IPS-15b (cell line): ENCODE results near the gene KIAA1549.
"Not testable (repeated sequence)": the region's sequence is repeated elsewhere in the genome, so short reads cannot be mapped to it uniquely, and the experiment has no call there.

Experiments used
- H3K27me3 ChIP-seq: one replicate; pipeline ENCODE4 v1.6.1; 2013; ENCODE audit warnings: low read length; ENCODE audit not compliant: control insufficient read depth, insufficient read depth
- H3K36me3 ChIP-seq: one replicate; pipeline ENCODE4 v1.6.1; 2013; ENCODE audit warnings: low read length; ENCODE audit not compliant: control insufficient read depth, insufficient read depth
- H3K4me1 ChIP-seq: one replicate; pipeline ENCODE4 v1.6.1; 2013; ENCODE audit warnings: mild to moderate bottlenecking, low read length; ENCODE audit not compliant: control insufficient read depth, insufficient read depth
- H3K4me3 ChIP-seq: one replicate; pipeline ENCODE4 v1.5.1; 2013; ENCODE audit warnings: low read depth, low read length
- H3K9ac ChIP-seq: one replicate; pipeline ENCODE4 v1.6.1; 2013; ENCODE audit warnings: low read depth, mild to moderate bottlenecking, low read length
- H3K9me3 ChIP-seq: one replicate; pipeline ENCODE4 v1.6.1; 2013; ENCODE audit warnings: mild to moderate bottlenecking, low read length; ENCODE audit not compliant: control insufficient read depth, insufficient read depth

Gene KIAA1549

DNA sequence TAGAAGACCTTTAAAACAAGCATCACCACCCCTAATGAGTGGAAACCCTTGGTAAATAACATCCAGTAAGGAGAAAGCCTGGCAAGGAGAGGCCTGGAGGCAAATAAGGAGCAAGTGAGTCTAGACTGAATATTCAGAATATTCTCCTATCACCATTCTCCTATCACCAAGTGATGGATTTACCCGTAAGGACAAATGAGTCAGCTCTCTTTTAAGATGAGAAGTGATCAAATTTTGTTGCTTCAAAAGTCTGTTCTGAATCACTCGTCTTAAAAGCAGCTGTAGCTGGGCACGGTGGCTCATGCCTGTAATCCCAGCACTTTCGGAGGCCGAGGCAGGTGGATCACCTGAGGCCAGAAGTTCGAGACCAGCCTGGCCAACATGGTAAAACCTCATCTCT lies 28.4 kb downstream of the KIAA1549 start:
- no peak overlapping the region for H3K9ac ChIP-seq
- H3K27me3 ChIP-seq, result no peaks in the 10 kb centered on the region
- H3K9me3 ChIP-seq, result no peaks in the 10 kb centered on the region
- H3K4me1 ChIP-seq, result no peaks in the 10 kb centered on the region
- H3K36me3 ChIP-seq, result peaks cover 3% of the 10 kb centered on the region
- H3K4me3 ChIP-seq, result no peak overlapping the region

DNA sequence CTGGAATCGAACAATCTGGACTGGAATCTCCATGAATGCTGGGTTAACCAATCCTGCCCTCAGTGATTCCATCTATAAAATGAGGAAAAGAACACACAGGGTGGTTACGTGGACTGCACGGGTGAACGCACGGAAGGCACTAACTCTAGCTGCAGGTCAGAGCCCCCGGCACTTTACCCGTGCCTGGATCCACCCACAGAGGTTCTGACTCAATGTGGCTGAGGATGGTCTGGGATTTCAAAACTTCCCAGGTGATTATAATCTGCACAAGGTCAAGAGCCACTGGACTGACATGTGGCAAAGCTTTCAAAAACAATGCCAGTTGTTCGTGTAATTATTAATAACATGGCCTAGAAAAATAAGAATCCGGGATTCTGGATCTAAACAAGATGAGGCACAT lies 29.2 kb downstream of the KIAA1549 start:
- H3K9me3 ChIP-seq, result no peaks in the 10 kb centered on the region
- H3K4me3 ChIP-seq, result no peak overlapping the region
- no peaks in the 10 kb centered on the region for H3K4me1 ChIP-seq
- H3K27me3 ChIP-seq, result no peaks in the 10 kb centered on the region
- H3K9ac ChIP-seq, result no peak overlapping the region
- peaks cover 3% of the 10 kb centered on the region for H3K36me3 ChIP-seq

DNA sequence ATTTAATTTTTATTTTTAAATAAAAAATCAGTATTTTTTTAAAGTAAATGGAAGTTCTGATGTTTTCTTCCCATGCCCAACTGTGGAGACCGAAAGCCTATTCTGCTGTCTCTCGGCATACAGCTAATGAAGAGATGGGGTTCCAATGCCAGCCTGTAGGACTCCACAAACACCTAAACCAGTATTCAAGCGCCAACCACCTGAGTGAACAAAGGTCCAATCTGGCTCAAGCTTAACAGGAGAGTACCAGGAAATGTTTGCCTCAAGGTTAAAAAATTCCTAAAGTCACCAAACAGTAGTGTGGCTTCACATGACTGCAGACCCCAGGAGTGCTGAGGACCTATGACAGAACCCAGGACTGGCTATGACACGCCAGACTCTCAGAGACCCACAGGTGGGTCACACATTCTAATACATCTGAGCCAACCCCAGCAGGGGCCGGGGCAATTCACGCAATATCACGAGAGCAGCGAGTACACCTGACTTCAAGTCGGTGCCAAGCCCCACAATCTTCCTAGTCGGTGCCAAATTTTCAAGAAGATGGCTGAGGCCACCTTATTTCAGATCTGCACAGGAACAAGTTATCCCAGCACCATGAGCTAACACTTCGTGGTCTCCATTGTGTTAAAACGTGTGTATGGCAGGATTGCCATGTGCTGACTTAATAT lies 31.6 kb downstream of the KIAA1549 start:
- Histone ChIP-seq H3K36me3 (peaks cover 3% of the 10 kb centered on the region), H3K4me3 (no peak overlapping the region), H3K27me3 (no peaks in the 10 kb centered on the region), H3K9me3 (no peaks in the 10 kb centered on the region), H3K4me1 (no peaks in the 10 kb centered on the region), H3K9ac (no peak overlapping the region)

DNA sequence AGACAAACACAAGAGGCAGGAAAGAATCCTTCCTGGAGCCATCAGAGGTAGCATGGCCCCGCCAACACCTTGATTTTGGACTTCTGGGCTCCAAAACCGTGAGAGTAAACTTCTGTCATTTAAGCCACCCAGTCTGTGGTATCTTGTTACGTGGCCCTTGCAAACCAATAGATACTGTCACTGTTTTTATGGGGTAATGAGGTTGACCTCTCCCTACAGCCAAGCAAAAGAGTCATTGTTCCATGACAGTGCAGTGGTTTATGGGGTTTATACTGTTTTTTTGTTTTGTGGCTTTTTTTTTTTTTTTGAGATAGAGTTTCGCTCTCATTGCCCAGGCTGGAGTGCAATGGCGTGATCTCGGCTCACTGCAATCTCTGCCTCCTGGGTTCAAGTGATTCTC lies 32.8 kb downstream of the KIAA1549 start:
- no peak overlapping the region for H3K4me3 ChIP-seq
- no peaks in the 10 kb centered on the region for H3K9me3 ChIP-seq
- peaks cover 3% of the 10 kb centered on the region for H3K36me3 ChIP-seq
- no peaks in the 10 kb centered on the region for H3K27me3 ChIP-seq
- no peaks in the 10 kb centered on the region for H3K4me1 ChIP-seq
- no peak overlapping the region for H3K9ac ChIP-seq

DNA sequence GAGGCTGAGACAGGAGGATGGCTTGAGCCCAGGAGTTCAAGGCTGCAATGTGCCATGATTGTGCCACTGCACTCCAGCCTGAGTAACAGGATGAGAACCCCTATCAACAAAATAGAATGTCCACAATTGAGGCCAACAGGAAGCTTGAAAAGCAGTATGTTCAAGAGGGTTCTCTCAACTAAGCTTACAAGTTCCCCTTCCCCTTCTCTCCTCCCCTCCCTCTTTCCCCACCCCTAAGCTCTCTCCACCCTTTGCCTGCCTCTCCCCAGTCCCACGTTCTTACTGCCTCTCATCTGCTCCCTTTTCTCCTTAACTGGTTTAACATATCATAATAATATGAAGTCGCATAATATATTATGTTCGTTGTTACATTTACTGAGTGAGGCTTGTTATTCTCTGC lies 35.4 kb downstream of the KIAA1549 start:
- no peaks in the 10 kb centered on the region for H3K27me3 ChIP-seq
- peaks cover 3% of the 10 kb centered on the region for H3K36me3 ChIP-seq
- H3K4me3 ChIP-seq, result no peak overlapping the region
- H3K4me1 ChIP-seq, result no peaks in the 10 kb centered on the region
- H3K9me3 ChIP-seq, result no peaks in the 10 kb centered on the region
- no peak overlapping the region for H3K9ac ChIP-seq

DNA sequence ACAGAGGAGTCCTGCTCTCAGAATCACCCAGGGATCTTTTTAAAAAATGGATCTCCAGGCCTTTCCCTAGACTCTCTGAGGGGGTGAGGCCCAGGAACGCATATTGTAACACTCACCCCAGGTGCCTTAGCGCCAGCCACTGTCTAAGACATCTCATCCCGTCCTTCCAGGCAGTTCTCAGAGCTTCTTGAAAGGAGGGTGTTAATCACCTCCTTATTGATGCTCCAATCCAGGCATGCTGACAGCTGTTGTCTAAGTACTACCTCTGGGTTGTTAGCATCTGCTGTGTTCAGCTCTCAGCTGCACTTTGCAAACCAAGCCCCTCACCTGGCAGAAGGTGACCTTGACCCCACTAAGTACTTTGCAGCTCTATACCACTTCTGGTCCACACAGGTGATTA lies 36.0 kb downstream of the KIAA1549 start:
- H3K36me3 ChIP-seq, result peaks cover 3% of the 10 kb centered on the region
- no peak overlapping the region for H3K4me3 ChIP-seq
- H3K9me3 ChIP-seq, result no peaks in the 10 kb centered on the region
- H3K27me3 ChIP-seq, result no peaks in the 10 kb centered on the region
- no peaks in the 10 kb centered on the region for H3K4me1 ChIP-seq
- no peak overlapping the region for H3K9ac ChIP-seq

DNA sequence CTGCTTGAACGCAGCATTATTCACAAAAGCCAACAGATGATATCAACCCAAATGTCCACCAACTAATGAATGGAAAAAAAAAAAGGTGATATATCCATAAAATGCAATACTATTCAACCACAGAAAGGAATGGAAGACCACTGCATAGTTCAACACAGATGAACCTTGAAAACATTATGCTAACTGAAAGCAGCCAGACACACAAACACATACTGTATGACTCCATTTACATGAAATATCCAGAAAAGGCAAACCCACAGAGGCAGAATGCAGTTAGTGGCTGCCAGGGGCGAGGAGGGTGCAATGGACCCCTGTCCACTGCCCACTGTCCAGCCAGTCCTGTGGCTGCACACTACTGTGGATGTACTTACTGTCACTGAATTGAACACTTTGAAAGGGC lies 36.6 kb downstream of the KIAA1549 start:
- H3K9ac ChIP-seq, result no peak overlapping the region
- H3K9me3 ChIP-seq, result no peaks in the 10 kb centered on the region
- no peak overlapping the region for H3K4me3 ChIP-seq
- H3K27me3 ChIP-seq, result no peaks in the 10 kb centered on the region
- H3K4me1 ChIP-seq, result no peaks in the 10 kb centered on the region
- peaks cover 3% of the 10 kb centered on the region for H3K36me3 ChIP-seq

DNA sequence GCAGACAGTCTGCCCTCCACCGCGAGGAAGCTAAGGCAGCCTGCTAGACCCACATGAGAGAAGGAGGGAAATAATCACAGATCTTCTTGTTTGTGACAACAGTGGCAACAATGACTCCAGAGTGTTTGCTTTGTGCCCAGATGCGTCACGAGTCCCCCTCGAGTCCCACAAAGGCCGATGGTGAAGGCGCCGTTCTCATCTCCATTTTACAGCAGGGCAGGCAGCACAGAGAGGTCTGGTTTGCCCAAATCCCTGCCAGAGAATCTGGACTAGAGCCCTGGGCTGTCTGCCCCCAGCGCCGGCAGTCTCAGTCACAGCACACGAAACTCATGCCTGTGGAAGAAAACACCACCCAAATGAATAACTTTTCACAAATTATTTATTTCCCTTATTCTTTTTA lies 38.1 kb downstream of the KIAA1549 start:
- Histone ChIP-seq H3K4me3 (no peak overlapping the region), H3K9me3 (no peaks in the 10 kb centered on the region), H3K36me3 (peaks cover 1% of the 10 kb centered on the region), H3K27me3 (no peaks in the 10 kb centered on the region), H3K4me1 (no peaks in the 10 kb centered on the region), H3K9ac (no peak overlapping the region)

DNA sequence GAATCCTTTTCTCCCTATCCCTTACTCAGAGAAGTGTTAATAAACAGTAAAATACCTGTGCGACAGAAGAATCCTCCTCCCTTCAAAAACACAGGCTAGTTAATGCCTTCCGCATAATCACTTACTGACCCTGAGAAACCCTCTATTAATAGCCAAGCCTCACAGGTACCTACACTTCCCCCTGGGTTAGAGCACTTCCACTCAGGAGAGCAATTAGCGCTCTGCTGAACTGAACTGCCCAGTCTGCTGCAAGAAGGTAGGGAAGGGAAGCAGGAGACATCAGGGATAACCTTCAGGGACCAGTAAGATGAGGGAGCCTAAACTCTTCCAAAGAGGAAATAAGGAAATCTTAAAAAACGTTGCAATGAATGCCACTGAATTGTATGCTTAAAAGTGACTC lies 39.6 kb downstream of the KIAA1549 start:
- no peaks in the 10 kb centered on the region for H3K4me1 ChIP-seq
- H3K27me3 ChIP-seq, result no peaks in the 10 kb centered on the region
- H3K4me3 ChIP-seq, result no peak overlapping the region

DNA sequence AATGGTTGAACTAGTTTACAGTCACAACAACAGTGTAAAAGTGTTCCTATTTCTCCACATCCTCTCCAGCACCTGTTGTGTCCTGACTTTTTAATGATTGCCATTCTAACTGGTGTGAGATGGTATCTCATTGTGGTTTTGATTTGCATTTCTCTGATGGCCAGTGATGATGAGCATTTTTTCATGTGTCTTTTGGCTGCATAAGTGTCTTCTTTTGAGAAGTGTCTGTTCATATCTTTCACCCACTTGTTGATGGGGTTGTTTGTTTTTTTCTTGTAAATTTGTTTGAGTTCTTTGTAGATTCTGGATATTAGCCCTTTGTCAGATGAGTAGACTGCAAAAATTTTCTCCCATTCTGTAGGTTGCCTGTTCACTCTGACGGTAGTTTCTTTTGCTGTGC lies 40.6 kb downstream of the KIAA1549 start:
- H3K9me3 ChIP-seq, H3K27me3 ChIP-seq, H3K9ac ChIP-seq, H3K36me3 ChIP-seq, H3K4me1 ChIP-seq, H3K4me3 ChIP-seq: not testable (repeated sequence)

More for the DNA sequence above, 39.6 kb downstream of the KIAA1549 start:
- no peaks in the 10 kb centered on the region for H3K9me3 ChIP-seq
- H3K9ac ChIP-seq, result no peak overlapping the region
- no peaks in the 10 kb centered on the region for H3K36me3 ChIP-seq

DNA sequence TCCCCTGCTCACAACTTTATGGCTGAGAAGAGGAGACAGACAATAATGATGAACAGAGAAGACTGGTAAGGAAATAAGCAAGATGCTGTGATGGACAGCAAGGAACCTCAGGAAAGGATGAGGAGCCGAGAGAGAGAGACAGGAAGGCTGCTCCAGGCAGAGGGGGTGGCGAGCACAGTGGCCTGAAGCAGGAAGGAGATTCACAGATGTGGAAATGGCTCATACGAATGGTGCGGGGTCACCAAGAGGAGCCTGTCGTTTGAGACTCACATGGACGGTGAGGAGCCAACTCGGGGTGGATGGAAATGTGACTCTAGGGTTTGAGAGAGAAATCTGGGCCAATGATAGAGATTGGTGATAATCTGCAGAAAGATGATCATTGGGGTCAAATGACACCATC lies 43.7 kb downstream of the KIAA1549 start:
- no peaks in the 10 kb centered on the region for H3K9me3 ChIP-seq
- no peaks in the 10 kb centered on the region for H3K27me3 ChIP-seq
- H3K9ac ChIP-seq, result no peak overlapping the region
- H3K4me3 ChIP-seq, result no peak overlapping the region
- H3K36me3 ChIP-seq, result no peaks in the 10 kb centered on the region
- H3K4me1 ChIP-seq, result no peaks in the 10 kb centered on the region

DNA sequence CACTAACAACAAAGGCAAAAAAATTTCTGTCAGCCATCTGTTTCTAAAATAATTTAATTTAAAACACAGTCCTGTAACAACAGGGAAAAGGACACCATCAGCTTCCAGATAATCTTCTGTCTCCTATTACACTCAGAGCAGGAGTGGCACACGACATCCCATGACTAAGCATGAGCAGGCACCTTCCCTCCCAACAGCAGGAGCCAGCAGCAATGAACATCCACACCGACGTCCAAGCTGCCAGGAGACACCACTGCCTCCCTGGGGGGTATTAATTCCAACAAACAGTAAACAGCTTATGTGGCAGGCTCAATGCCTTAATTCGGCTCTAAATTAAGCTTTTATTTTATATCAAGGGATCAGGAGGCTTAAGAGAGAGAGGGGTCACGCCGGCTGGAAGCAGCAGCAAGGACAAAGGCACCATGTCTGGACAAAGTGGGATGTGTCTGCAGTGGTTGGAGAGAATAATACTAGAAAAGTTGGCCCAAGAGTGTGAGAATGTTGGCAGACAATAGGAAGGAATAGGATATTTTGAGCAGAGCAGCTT lies 45.7 kb downstream of the KIAA1549 start:
- H3K9me3 ChIP-seq, result no peaks in the 10 kb centered on the region
- no peak overlapping the region for H3K4me3 ChIP-seq
- H3K4me1 ChIP-seq, result no peaks in the 10 kb centered on the region
- H3K27me3 ChIP-seq, result no peaks in the 10 kb centered on the region
- no peak overlapping the region for H3K9ac ChIP-seq
- H3K36me3 ChIP-seq, result no peaks in the 10 kb centered on the region
